ENCODE results near the gene SMG6.

- TF ChIP-seq POLR2A (IDR thresholded peaks at IDR 0.05) (no peak), CTCF (IDR thresholded peaks at IDR 0.05) (no peak)
Measured at GRCh38 chr17:2150806-2151205, 152.8 kb downstream of the SMG6 start.

All from upper lobe of left lung (tissue), 4 donors.